GM12875 (cell line): ENCODE results near the gene PDE6B.

ENCODE experiments used
- H3K4me3 ChIP-seq: one replicate; pipeline ENCODE4 v1.5.1; 2011; ENCODE audit warnings: low read depth, low read length, control low read depth
- CTCF ChIP-seq: IDR thresholded peaks from 2 replicates; pipeline ENCODE4 v1.5.1; 2011; ENCODE audit warnings: low read depth, mild to moderate bottlenecking, control low read depth, inconsistent platforms, low read length, moderate library complexity, borderline replicate concordance; ENCODE audit not compliant: insufficient read depth

PDE6B gene

GRCh38 chr4:601612-602558 lies 23.5 kb upstream of the PDE6B start:
- no peak overlapping the region for H3K4me3 ChIP-seq
- no peak for TF ChIP-seq CTCF

GRCh38 chr4:602559-602942 lies 22.8 kb upstream of the PDE6B start:
- no peak overlapping the region for H3K4me3 ChIP-seq
- TF ChIP-seq CTCF = peak; percentile 25; the same call in 1 of the 2 replicates

- no peak for TF ChIP-seq CTCF
- no peak overlapping the region for H3K4me3 ChIP-seq
Measured at GRCh38 chr4:604131-604530, 21.2 kb upstream of the PDE6B start.

- no peak overlapping the region for H3K4me3 ChIP-seq
- TF ChIP-seq CTCF = no peak
Measured at GRCh38 chr4:605702-606425, 19.5 kb upstream of the PDE6B start.

GRCh38 chr4:608236-608635 lies 17.1 kb upstream of the PDE6B start:
- H3K4me3 ChIP-seq = no peak overlapping the region
- no peak for TF ChIP-seq CTCF

GRCh38 chr4:609400-610050 lies 15.8 kb upstream of the PDE6B start:
- no peak for TF ChIP-seq CTCF
- H3K4me3 ChIP-seq = no peak overlapping the region
